ENCODE results near the gene UPK1A. TPM values are rescaled to one million over a fixed set of nuclear protein-coding genes. Genes with fewer than 3 reads are reported as not detected.

Gene UPK1A
- total and polyA plus RNA-seq, 2 of the 8 experiments (the other 6 are each of a cell fraction or from before 2014, with no cell fraction given) = 0.56 to 9.9 TPM

DNA sequence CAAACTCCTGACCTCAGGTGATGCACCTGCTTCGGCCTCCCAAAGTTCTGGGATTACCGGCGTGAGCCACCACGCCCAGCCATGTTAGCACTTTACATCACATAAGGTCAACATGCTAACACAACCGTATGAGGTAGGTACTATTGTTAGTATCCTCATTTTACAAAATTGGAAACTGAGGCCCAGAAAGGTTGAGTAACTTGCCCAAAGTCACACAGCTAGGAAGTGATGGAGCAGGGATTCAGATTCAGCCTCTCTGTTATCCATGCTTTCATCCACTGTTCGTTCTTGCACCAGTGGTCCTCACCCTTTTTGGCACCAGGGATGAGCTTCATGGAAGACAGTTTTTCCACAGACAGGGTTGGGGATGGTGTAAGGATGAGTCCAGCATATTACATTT is 9.6 kb upstream of the UPK1A start:
- no peaks in the 10 kb centered on the region for H3K23me2 ChIP-seq (ENCODE audit: low read depth, low read length)
- H2BK15ac ChIP-seq (ENCODE audit: low read length) = no peak overlapping the region

More for the DNA sequence above, 9.6 kb upstream of the UPK1A start:
- H3K27me3 ChIP-seq (replicated peaks in 1 of 4; ENCODE audit: control insufficient read depth in 3 of 4, extremely low read depth in 1 of 4, insufficient read depth in 3 of 4, low read length in 3 of 4) = no peaks in the 10 kb centered on the region
- no peak overlapping the region for H4K5ac ChIP-seq (ENCODE audit: insufficient read length, low read depth, low read length)
- no peak overlapping the region for H2BK5ac ChIP-seq (ENCODE audit: low read depth, low read length)
- H2AFZ ChIP-seq (ENCODE audit: low read length) = no peak overlapping the region
- no peaks in the 10 kb centered on the region for H3K79me2 ChIP-seq (ENCODE audit: control insufficient read depth in 1 of 2, insufficient read depth in 2 of 2, low read length in 2 of 2)
- no peaks in the 10 kb centered on the region for H3K4me1 ChIP-seq (replicated peaks in 1 of 4; ENCODE audit: control insufficient read depth in 3 of 4, insufficient read depth in 4 of 4, low read length in 3 of 4)
- ChIA-PET CTCF (ENCODE audit: partially characterized antibody) (interaction anchor here (1.3 to 3.3 kb wide), 5 partner anchors 9 to 100 kb away, joined by 3 to 15 read pairs (median 8); partner anchors contain the start of gene COX6B1), POLR2A (ENCODE audit: partially characterized antibody) (interaction anchor here (1.6 kb wide), 1 partner anchor 12 kb away, joined by 4 read pairs; no protein-coding TSS in a partner anchor)
- peaks cover 7 to 50% (median 32%) of the 10 kb centered on the region in 4 experiments; a peak in 7 of 8 replicates for H3K36me3 ChIP-seq (ENCODE audit: control insufficient read depth in 2 of 4, insufficient read depth in 4 of 4, low read length in 3 of 4)
- no peak overlapping the region for H2BK120ac ChIP-seq (replicated peaks; ENCODE audit: low read depth, low read length)
- no peak overlapping the region for H3K18ac ChIP-seq (ENCODE audit: extremely low read depth, low read length)
- no peak overlapping the region for H3K4ac ChIP-seq (replicated peaks; ENCODE audit: insufficient read length, low read depth, low read length)
- H3K4me2 ChIP-seq (ENCODE audit: insufficient read depth in 1 of 2, low read depth in 2 of 2, low read length in 2 of 2) = no peak overlapping the region
- no peak overlapping the region for H4K91ac ChIP-seq (replicated peaks; ENCODE audit: insufficient read length, low read length)
- no peak overlapping the region for H3K27ac ChIP-seq (ENCODE audit: low read depth, low read length)
- no peak overlapping the region for H3K14ac ChIP-seq (ENCODE audit: insufficient read length)
- WGBS, 2 experiments (ENCODE audit: extremely low coverage in 1 of 2, insufficient coverage in 1 of 2, insufficient read length in 1 of 2, insufficient replicate concordance in 2 of 2, low coverage in 1 of 2, low lambda C conversion rate in 2 of 2, missing lambda C conversion rate in 1 of 2) = 91% methylated on average over 6 of the region's 6 CpGs; no CpG with 5 or more reads in 1 of the 2 experiments
- TF ChIP-seq NANOG (IDR thresholded peaks at IDR 0.05; ENCODE audit: insufficient read depth, low read depth, low read length, poor library complexity, severe bottlenecking) (no peak), GTF2F1 (IDR thresholded peaks at IDR 0.05; ENCODE audit: borderline replicate concordance, low read depth, low read length) (no peak), CBX8 (IDR thresholded peaks at IDR 0.05; ENCODE audit: borderline replicate concordance, low read depth, low read length) (no peak)
- no peak overlapping the region for H2BK12ac ChIP-seq (ENCODE audit: low read depth, low read length)
- H3K56ac ChIP-seq (replicated peaks; ENCODE audit: insufficient read length, low read depth, low read length) = no peak overlapping the region
- H3K9ac ChIP-seq (replicated peaks in 1 of 4; ENCODE audit: extremely low read depth in 1 of 4, low read depth in 3 of 4, low read length in 3 of 4) = no peak overlapping the region
- H4K8ac ChIP-seq (ENCODE audit: extremely low read depth, insufficient read depth, low read length) = no peak overlapping the region
- no peak for FAIRE-seq
- DNase-seq (ENCODE audit: low read depth in 1 of 2, low spot score in 2 of 2) = no peak
- H2BK20ac ChIP-seq (ENCODE audit: low read length) = no peak overlapping the region
- no peak overlapping the region for H3K4me3 ChIP-seq (ENCODE audit: extremely low read depth in 1 of 4, insufficient read depth in 2 of 4, low read depth in 3 of 4, low read length in 4 of 4)
- H4K20me1 ChIP-seq (replicated peaks in 1 of 2; ENCODE audit: control insufficient read depth in 1 of 2, insufficient read depth in 2 of 2, low read length in 2 of 2) = peaks cover 0 to 16% of the 10 kb centered on the region in 2 experiments
- H3K79me1 ChIP-seq (ENCODE audit: low read depth, low read length) = peaks cover 2% of the 10 kb centered on the region; the same call in 1 of the 2 replicates
- H3K9me3 ChIP-seq (ENCODE audit: insufficient read depth in 2 of 2, low read depth in 1 of 2, low read length in 1 of 2) = peaks cover 0 to 2% of the 10 kb centered on the region in 2 experiments; a peak in 1 of 4 replicates
- no peak overlapping the region for H3K23ac ChIP-seq (ENCODE audit: insufficient read length)
- no peak overlapping the region for H2AK5ac ChIP-seq (ENCODE audit: low read depth, low read length)

Measured in H1 (cell line).